ENCODE results near the gene CXorf58.

CXorf58 gene

GRCh38 chrX:23919706-23920320 lies 12.0 kb downstream of the CXorf58 start:
- DNase-seq, result peak; percentile 26

GRCh38 chrX:23926015-23926414 lies 18.2 kb downstream of the CXorf58 start:
- Histone ChIP-seq H3K36me3 (no peaks in the 10 kb centered on the region), H3K27ac (no peak overlapping the region), H3K4me3 (ENCODE audit: low read depth, low read length) (no peak overlapping the region), H3K27me3 (ENCODE audit: insufficient read depth, low read depth, severe bottlenecking) (peaks cover 17% of the 10 kb centered on the region), H3K9me3 (ENCODE audit: severe bottlenecking) (no peaks in the 10 kb centered on the region)
- TF ChIP-seq CTCF (IDR thresholded peaks at IDR 0.05; ENCODE audit: low read depth, low read length), result no peak
- DNase-seq, result no peak

More at GRCh38 chrX:23919706-23920320, 12.0 kb downstream of the CXorf58 start:
- Histone ChIP-seq H3K27me3 (ENCODE audit: insufficient read depth, low read depth, severe bottlenecking) (peaks cover 15% of the 10 kb centered on the region), H3K36me3 (no peaks in the 10 kb centered on the region), H3K9me3 (ENCODE audit: severe bottlenecking) (no peaks in the 10 kb centered on the region), H3K4me3 (ENCODE audit: low read depth, low read length) (no peak overlapping the region), H3K27ac (no peak overlapping the region)
- no peak for TF ChIP-seq CTCF (IDR thresholded peaks at IDR 0.05; ENCODE audit: low read depth, low read length)

- no peak for DNase-seq
- Histone ChIP-seq H3K27ac (no peak overlapping the region), H3K36me3 (no peaks in the 10 kb centered on the region), H3K4me3 (ENCODE audit: low read depth, low read length) (no peak overlapping the region), H3K27me3 (ENCODE audit: insufficient read depth, low read depth, severe bottlenecking) (peaks cover 17% of the 10 kb centered on the region), H3K9me3 (ENCODE audit: severe bottlenecking) (no peaks in the 10 kb centered on the region)
- no peak for TF ChIP-seq CTCF (IDR thresholded peaks at IDR 0.05; ENCODE audit: low read depth, low read length)
These were observed 23.2 kb downstream of the CXorf58 start for GRCh38 chrX:23930894-23931604.

- Histone ChIP-seq H3K9me3 (ENCODE audit: severe bottlenecking) (no peaks in the 10 kb centered on the region), H3K27ac (no peak overlapping the region), H3K4me3 (ENCODE audit: low read depth, low read length) (no peak overlapping the region), H3K36me3 (no peaks in the 10 kb centered on the region), H3K27me3 (ENCODE audit: insufficient read depth, low read depth, severe bottlenecking) (peaks cover 13% of the 10 kb centered on the region)
- TF ChIP-seq CTCF (IDR thresholded peaks at IDR 0.05; ENCODE audit: low read depth, low read length), result no peak
- no peak for DNase-seq
These were observed 24.2 kb downstream of the CXorf58 start for GRCh38 chrX:23932046-23932445.

- no peak for DNase-seq
- H3K9me3 ChIP-seq (ENCODE audit: severe bottlenecking), result no peaks in the 10 kb centered on the region
- no peak overlapping the region for H3K27ac ChIP-seq
- TF ChIP-seq CTCF (IDR thresholded peaks at IDR 0.05; ENCODE audit: low read depth, low read length), result no peak
- no peak overlapping the region for H3K4me3 ChIP-seq (ENCODE audit: low read depth, low read length)
- H3K27me3 ChIP-seq (ENCODE audit: insufficient read depth, low read depth, severe bottlenecking), result peaks cover 9% of the 10 kb centered on the region
- H3K36me3 ChIP-seq, result no peaks in the 10 kb centered on the region
These were observed 27.3 kb downstream of the CXorf58 start for GRCh38 chrX:23935106-23935505.

Data from WERI-Rb-1 (cell line).